HEK293 (cell line): ENCODE results near the gene PSTPIP1.

Source experiments
- CTCF ChIA-PET: fragments of 350-600 bp; formaldehyde crosslinking; extraction: SDS; loops from one replicate; lab custom pipeline; 2021; ENCODE audit warnings: antibody characterized with exemption; lab: Yijun Ruan, JAX
- POLR2A ChIA-PET: fragments of 300-600 bp; formaldehyde crosslinking; extraction: SDS; loops from one replicate; lab custom pipeline; 2020; ENCODE audit warnings: antibody characterized with exemption, inconsistent platforms; lab: Yijun Ruan, JAX
- H3K27ac ChIP-seq: fragments of 200-500 bp; sonication (Bioruptor generic); 2 replicates; pipeline ENCODE4 v1.5.1; 2014; ENCODE audit warnings: low read depth, low read length, control low read depth, inconsistent platforms; ENCODE audit errors: extremely low read depth
- H3K36me3 ChIP-seq, 2 experiments: fragments of 200-500 bp in 1 of 2; sonication (Bioruptor generic) in 1 of 2; 1 replicate in 1 of 2; 2 replicates in 1 of 2; pipeline ENCODE4 v1.5.1; 2014 to 2017; ENCODE audit warnings: inconsistent platforms in 2 of 2, low read length in 2 of 2; ENCODE audit not compliant: control insufficient read depth in 2 of 2, insufficient read depth in 1 of 2
- H3K4me1 ChIP-seq: fragments of 200-500 bp; sonication (Bioruptor generic); 2 replicates; pipeline ENCODE4 v1.5.1; 2014; ENCODE audit warnings: mild to moderate bottlenecking, low read length, inconsistent platforms; ENCODE audit not compliant: control insufficient read depth, insufficient read depth
- H3K4me3 ChIP-seq: 2 replicates; pipeline ENCODE4 v1.5.1; 2011; ENCODE audit warnings: low read depth, mild to moderate bottlenecking, control low read depth, low read length, moderate library complexity
- H3K9me3 ChIP-seq: fragments of 200-500 bp; sonication (Bioruptor generic); 2 replicates; pipeline ENCODE4 v1.5.1; 2014; ENCODE audit warnings: low read depth, low read length, inconsistent platforms; ENCODE audit not compliant: control insufficient read depth, insufficient read depth
- CTCF ChIP-seq: fragments of 450-650 bp; formaldehyde crosslinking; IDR thresholded peaks from 2 replicates; pipeline ENCODE4 v1.5.1; 2016; ENCODE audit warnings: missing biosample characterization, missing genetic modification characterization
- FEZF1 ChIP-seq: fragments of 450-650 bp; formaldehyde crosslinking; IDR thresholded peaks from 2 replicates; pipeline ENCODE4 v1.5.1; 2016; ENCODE audit warnings: missing biosample characterization, missing genetic modification characterization
- HOXC10 ChIP-seq: sonication (generic); formaldehyde crosslinking; IDR thresholded peaks from 2 replicates; pipeline ENCODE4 v1.8.1; 2023; ENCODE audit warnings: mild to moderate bottlenecking, missing genetic modification reagents
- ZFHX2 ChIP-seq: fragments of 450-650 bp; formaldehyde crosslinking; conservative IDR thresholded peaks from 2 replicates; pipeline ENCODE4 v1.5.1; 2016; ENCODE audit warnings: missing biosample characterization, missing genetic modification characterization
- ZFP37 ChIP-seq: fragments of 450-650 bp; formaldehyde crosslinking; IDR thresholded peaks from 2 replicates; pipeline ENCODE4 v1.5.1; 2016; ENCODE audit warnings: missing biosample characterization, missing genetic modification characterization
- ZNF148 ChIP-seq: fragments of 450-650 bp; formaldehyde crosslinking; IDR thresholded peaks from 2 replicates; pipeline ENCODE4 v1.5.0; 2017; ENCODE audit warnings: missing biosample characterization, missing genetic modification characterization, borderline replicate concordance
- ZNF221 ChIP-seq: fragments of 450-650 bp; formaldehyde crosslinking; IDR thresholded peaks from 2 replicates; pipeline ENCODE4 v1.5.1; 2017; ENCODE audit warnings: missing biosample characterization, missing genetic modification characterization, borderline replicate concordance
- ZNF24 ChIP-seq: fragments of 450-650 bp; formaldehyde crosslinking; IDR thresholded peaks from 2 replicates; pipeline ENCODE4 v1.5.1; 2016; ENCODE audit warnings: missing biosample characterization, missing genetic modification characterization
- ZNF292 ChIP-seq: fragments of 450-650 bp; formaldehyde crosslinking; IDR thresholded peaks from 2 replicates; pipeline ENCODE4 v1.5.1; 2016; ENCODE audit warnings: low read depth, missing biosample characterization, missing genetic modification characterization, borderline replicate concordance
- ZNF426 ChIP-seq: fragments of 450-650 bp; formaldehyde crosslinking; IDR thresholded peaks from 2 replicates; pipeline ENCODE4 v1.5.1; 2017; ENCODE audit warnings: missing biosample characterization, missing genetic modification characterization, mild to moderate bottlenecking, inconsistent platforms, moderate library complexity
- ZNF560 ChIP-seq: fragments of 450-650 bp; formaldehyde crosslinking; IDR thresholded peaks from 2 replicates; pipeline ENCODE4 v1.5.1; 2017; ENCODE audit warnings: missing biosample characterization, missing genetic modification characterization, borderline replicate concordance
- ZNF571 ChIP-seq: fragments of 450-650 bp; formaldehyde crosslinking; IDR thresholded peaks from 2 replicates; pipeline ENCODE4 v1.5.0; 2017; ENCODE audit warnings: missing biosample characterization, missing genetic modification characterization
- ZNF585B ChIP-seq: fragments of 450-650 bp; formaldehyde crosslinking; IDR thresholded peaks from 2 replicates; pipeline ENCODE4 v1.5.1; 2016; ENCODE audit warnings: missing biosample characterization, missing genetic modification characterization
- ZNF626 ChIP-seq: fragments of 450-650 bp; sonication (Bioruptor Pico); formaldehyde crosslinking; IDR thresholded peaks from 2 replicates; pipeline ENCODE4 v1.5.1; 2018; ENCODE audit warnings: missing biosample characterization, missing genetic modification characterization, inconsistent platforms
- ZNF660 ChIP-seq: fragments of 450-650 bp; IDR thresholded peaks from 2 replicates; pipeline ENCODE4 v1.5.1; 2018; ENCODE audit warnings: missing biosample characterization, mild to moderate bottlenecking, missing genetic modification characterization
- ZNF692 ChIP-seq: fragments of 450-650 bp; formaldehyde crosslinking; IDR thresholded peaks from 2 replicates; pipeline ENCODE4 v1.5.1; 2016; ENCODE audit warnings: missing biosample characterization, missing genetic modification characterization
- ZNF777 ChIP-seq: fragments of 450-650 bp; formaldehyde crosslinking; IDR thresholded peaks from 2 replicates; pipeline ENCODE4 v1.5.1; 2017; ENCODE audit warnings: missing biosample characterization, missing genetic modification characterization, borderline replicate concordance
- ZNF785 ChIP-seq: fragments of 450-650 bp; formaldehyde crosslinking; IDR thresholded peaks from 2 replicates; pipeline ENCODE4 v1.5.1; 2016; ENCODE audit warnings: missing biosample characterization, missing genetic modification characterization
- ZNF791 ChIP-seq: fragments of 450-650 bp; formaldehyde crosslinking; IDR thresholded peaks from 2 replicates; pipeline ENCODE4 v1.5.1; 2016; ENCODE audit warnings: missing biosample characterization, missing genetic modification characterization
- ZXDB ChIP-seq: fragments of 450-650 bp; formaldehyde crosslinking; IDR thresholded peaks from 2 replicates; pipeline ENCODE4 v1.5.1; 2016; ENCODE audit warnings: missing biosample characterization, missing genetic modification characterization
- TF ChIP-seq, protein P1 (sequence below): fragments of 450-650 bp; formaldehyde crosslinking; IDR thresholded peaks from 2 replicates; pipeline ENCODE4 v1.5.1; 2017; ENCODE audit warnings: missing biosample characterization, missing genetic modification characterization
- TF ChIP-seq, protein P2 (sequence below): fragments of 450-650 bp; formaldehyde crosslinking; IDR thresholded peaks from 2 replicates; pipeline ENCODE4 v1.5.1; 2016; ENCODE audit warnings: missing biosample characterization, missing genetic modification characterization
- TF ChIP-seq, protein P3 (sequence below): fragments of 450-650 bp; formaldehyde crosslinking; IDR thresholded peaks from 2 replicates; pipeline ENCODE4 v1.5.1; 2016; ENCODE audit warnings: missing biosample characterization, missing genetic modification characterization

The PSTPIP1 gene

DNA sequence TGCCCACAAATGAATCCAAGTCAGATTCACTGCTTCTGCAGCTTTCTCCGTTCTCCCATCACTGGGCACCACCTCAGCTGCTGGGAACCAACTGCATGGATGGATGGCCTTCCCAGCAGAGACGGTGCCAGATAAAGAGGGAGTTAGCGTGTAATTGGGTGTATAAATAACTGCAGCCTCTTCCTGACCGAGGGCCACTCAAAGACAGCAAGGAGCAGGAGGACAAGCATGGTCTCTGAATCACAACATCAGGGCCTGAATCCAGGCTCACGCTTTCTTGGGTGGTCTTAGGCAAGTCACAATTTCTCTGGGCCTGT is 44.2 kb downstream of the PSTPIP1 start:
- Histone ChIP-seq H3K27ac (no peak overlapping the region), H3K36me3 (peaks cover 25 to 46% of the 10 kb centered on the region in 2 experiments), H3K4me1 (no peaks in the 10 kb centered on the region), H3K9me3 (no peaks in the 10 kb centered on the region), H3K4me3 (no peak overlapping the region)
- no peak for TF ChIP-seq ZNF571
- TF ChIP-seq, protein P1, sequence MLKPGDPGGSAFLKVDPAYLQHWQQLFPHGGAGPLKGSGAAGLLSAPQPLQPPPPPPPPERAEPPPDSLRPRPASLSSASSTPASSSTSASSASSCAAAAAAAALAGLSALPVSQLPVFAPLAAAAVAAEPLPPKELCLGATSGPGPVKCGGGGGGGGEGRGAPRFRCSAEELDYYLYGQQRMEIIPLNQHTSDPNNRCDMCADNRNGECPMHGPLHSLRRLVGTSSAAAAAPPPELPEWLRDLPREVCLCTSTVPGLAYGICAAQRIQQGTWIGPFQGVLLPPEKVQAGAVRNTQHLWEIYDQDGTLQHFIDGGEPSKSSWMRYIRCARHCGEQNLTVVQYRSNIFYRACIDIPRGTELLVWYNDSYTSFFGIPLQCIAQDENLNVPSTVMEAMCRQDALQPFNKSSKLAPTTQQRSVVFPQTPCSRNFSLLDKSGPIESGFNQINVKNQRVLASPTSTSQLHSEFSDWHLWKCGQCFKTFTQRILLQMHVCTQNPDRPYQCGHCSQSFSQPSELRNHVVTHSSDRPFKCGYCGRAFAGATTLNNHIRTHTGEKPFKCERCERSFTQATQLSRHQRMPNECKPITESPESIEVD: no peak
- TF ChIP-seq ZNF785 (tag by site-specific recombination): no peak
- no peak for TF ChIP-seq ZNF626 (tag by site-specific recombination)
- no peak for TF ChIP-seq ZFHX2 (tag by site-specific recombination)
- TF ChIP-seq CTCF (tag by site-specific recombination): no peak
- TF ChIP-seq FEZF1 (tag by site-specific recombination): no peak
- no peak for TF ChIP-seq ZXDB (tag by site-specific recombination)
- TF ChIP-seq, protein P2, sequence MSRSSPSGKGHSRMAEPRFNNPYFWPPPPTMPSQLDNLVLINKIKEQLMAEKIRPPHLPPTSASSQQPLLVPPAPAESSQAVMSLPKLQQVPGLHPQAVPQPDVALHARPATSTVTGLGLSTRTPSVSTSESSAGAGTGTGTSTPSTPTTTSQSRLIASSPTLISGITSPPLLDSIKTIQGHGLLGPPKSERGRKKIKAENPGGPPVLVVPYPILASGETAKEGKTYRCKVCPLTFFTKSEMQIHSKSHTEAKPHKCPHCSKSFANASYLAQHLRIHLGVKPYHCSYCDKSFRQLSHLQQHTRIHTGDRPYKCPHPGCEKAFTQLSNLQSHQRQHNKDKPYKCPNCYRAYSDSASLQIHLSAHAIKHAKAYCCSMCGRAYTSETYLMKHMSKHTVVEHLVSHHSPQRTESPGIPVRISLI (tag by site-specific recombination): no peak
- TF ChIP-seq ZNF560 (tag by site-specific recombination): no peak
- CTCF ChIA-PET: no interaction called here
- POLR2A ChIA-PET: no interaction called here

- no peak overlapping the region for H3K27ac ChIP-seq
- H3K36me3 ChIP-seq: peaks cover 30 to 53% of the 10 kb centered on the region in 2 experiments
- no peak overlapping the region for H3K4me3 ChIP-seq
- TF ChIP-seq, protein P3, sequence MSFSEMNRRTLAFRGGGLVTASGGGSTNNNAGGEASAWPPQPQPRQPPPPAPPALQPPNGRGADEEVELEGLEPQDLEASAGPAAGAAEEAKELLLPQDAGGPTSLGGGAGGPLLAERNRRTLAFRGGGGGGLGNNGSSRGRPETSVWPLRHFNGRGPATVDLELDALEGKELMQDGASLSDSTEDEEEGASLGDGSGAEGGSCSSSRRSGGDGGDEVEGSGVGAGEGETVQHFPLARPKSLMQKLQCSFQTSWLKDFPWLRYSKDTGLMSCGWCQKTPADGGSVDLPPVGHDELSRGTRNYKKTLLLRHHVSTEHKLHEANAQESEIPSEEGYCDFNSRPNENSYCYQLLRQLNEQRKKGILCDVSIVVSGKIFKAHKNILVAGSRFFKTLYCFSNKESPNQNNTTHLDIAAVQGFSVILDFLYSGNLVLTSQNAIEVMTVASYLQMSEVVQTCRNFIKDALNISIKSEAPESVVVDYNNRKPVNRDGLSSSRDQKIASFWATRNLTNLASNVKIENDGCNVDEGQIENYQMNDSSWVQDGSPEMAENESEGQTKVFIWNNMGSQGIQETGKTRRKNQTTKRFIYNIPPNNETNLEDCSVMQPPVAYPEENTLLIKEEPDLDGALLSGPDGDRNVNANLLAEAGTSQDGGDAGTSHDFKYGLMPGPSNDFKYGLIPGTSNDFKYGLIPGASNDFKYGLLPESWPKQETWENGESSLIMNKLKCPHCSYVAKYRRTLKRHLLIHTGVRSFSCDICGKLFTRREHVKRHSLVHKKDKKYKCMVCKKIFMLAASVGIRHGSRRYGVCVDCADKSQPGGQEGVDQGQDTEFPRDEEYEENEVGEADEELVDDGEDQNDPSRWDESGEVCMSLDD (tag by site-specific recombination): no peak
- TF ChIP-seq ZNF426 (no peak), ZNF221 (tag by site-specific recombination) (no peak), HOXC10 (CRISPR knock-in tag) (no peak), ZNF791 (tag by site-specific recombination) (no peak), ZNF24 (tag by site-specific recombination) (no peak), ZNF585B (no peak), ZNF660 (tag by site-specific recombination) (no peak), ZNF692 (no peak), ZNF777 (tag by site-specific recombination) (no peak), ZNF292 (no peak), ZNF148 (tag by site-specific recombination) (no peak), ZFP37 (tag by site-specific recombination) (no peak)
- TF ChIP-seq, all 188 proteins: peak for 0
- Histone ChIP-seq H3K9me3 (no peaks in the 10 kb centered on the region), H3K4me1 (no peaks in the 10 kb centered on the region)
- ChIA-PET CTCF (interaction anchor here (0.7 kb wide), 1 partner anchor 16 kb away, joined by 3 read pairs; no protein-coding TSS in a partner anchor), POLR2A (no interaction called here)
Observed at GRCh38 chr15:77039848-77040247, 44.9 kb downstream of the PSTPIP1 start.
